Muscle of leg (tissue), 11 donors: ENCODE measurements around the gene RBP7. TPM values are rescaled to one million over a fixed set of nuclear protein-coding genes. Genes with fewer than 3 reads are reported as not detected.
"Not testable (repeated sequence)": the region's sequence is repeated elsewhere in the genome, so short reads cannot be mapped to it uniquely, and the experiment has no call there.

Experiments used
- DNase-seq: peaks from one replicate; pipeline ENCODE4 v3.0.0; 2013
- H3K27ac ChIP-seq: one replicate; pipeline ENCODE4 v1.5.1; 2013; ENCODE audit warnings: mild to moderate bottlenecking, low read length, control low read depth
- H3K27me3 ChIP-seq: one replicate; pipeline ENCODE4 v1.6.1; 2013; ENCODE audit warnings: low read length; ENCODE audit not compliant: control insufficient read depth, insufficient read depth
- H3K36me3 ChIP-seq: one replicate; pipeline ENCODE4 v1.6.1; 2013; ENCODE audit warnings: low read length; ENCODE audit not compliant: control insufficient read depth, insufficient read depth
- H3K4me1 ChIP-seq: one replicate; pipeline ENCODE4 v1.6.1; 2013; ENCODE audit warnings: low read length; ENCODE audit not compliant: control insufficient read depth, insufficient read depth
- H3K4me3 ChIP-seq: one replicate; pipeline ENCODE4 v1.5.1; 2013; ENCODE audit warnings: low read length, control low read depth
- H3K9me3 ChIP-seq: replicated peaks from 2 replicates; pipeline ENCODE4 v1.6.1; 2013; ENCODE audit warnings: low read depth, low read length; ENCODE audit not compliant: control insufficient read depth
- WGBS: methylation state at CpG from one replicate; pipeline ENCODE4 v1.1.5; 2013; ENCODE audit warnings: missing lambda C conversion rate; ENCODE audit not compliant: insufficient coverage; 5-methylcytosine and 5-hydroxymethylcytosine counted together
- polyA plus RNA-seq, 8 donors: library from polyadenylated mRNA; unstranded; fragments of 120-200 nt; gene quantifications; one replicate each; pipeline versions ENCODE4 v1.2.1 to v1.2.3, GENCODE V29; 2013; ENCODE audit warnings: inconsistent platforms in 1 of 8, low replicate concordance in 1 of 8; ENCODE audit not compliant: insufficient read length in 8 of 8, insufficient read depth in 1 of 8
- total RNA-seq: library from RNA; stranded (reverse); fragments of 120-200 nt; gene quantifications from one replicate; pipeline ENCODE4 v1.2.4, GENCODE V29; 2013

The RBP7 gene
- total and polyA plus RNA-seq, 9 donors = 1.9 to 5.7 (median 3.9) TPM

DNA sequence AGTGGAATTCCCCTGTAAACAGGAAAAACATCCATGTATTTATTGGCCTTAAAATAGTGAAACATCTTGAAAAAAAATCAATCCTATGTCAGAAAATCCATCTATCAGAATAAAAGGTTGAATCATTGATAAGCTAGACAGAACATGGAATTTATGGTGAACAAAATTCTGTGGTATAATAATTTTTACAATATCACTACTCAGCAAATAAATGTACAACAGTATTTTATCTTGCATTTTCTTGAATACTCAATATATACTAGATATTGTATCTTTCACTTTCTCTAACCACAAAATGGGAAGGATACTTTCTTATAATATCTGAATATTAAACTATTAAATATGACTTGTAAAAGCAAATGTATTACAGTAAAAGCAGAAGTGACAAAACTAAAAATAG is 30.0 kb downstream of the RBP7 start:
- Histone ChIP-seq H3K4me3 (no peak overlapping the region), H3K36me3 (no peaks in the 10 kb centered on the region), H3K4me1 (peaks cover under 1% of the 10 kb centered on the region), H3K27me3 (no peaks in the 10 kb centered on the region), H3K9me3 (no peaks in the 10 kb centered on the region), H3K27ac (no peak overlapping the region)
- no peak for DNase-seq

DNA sequence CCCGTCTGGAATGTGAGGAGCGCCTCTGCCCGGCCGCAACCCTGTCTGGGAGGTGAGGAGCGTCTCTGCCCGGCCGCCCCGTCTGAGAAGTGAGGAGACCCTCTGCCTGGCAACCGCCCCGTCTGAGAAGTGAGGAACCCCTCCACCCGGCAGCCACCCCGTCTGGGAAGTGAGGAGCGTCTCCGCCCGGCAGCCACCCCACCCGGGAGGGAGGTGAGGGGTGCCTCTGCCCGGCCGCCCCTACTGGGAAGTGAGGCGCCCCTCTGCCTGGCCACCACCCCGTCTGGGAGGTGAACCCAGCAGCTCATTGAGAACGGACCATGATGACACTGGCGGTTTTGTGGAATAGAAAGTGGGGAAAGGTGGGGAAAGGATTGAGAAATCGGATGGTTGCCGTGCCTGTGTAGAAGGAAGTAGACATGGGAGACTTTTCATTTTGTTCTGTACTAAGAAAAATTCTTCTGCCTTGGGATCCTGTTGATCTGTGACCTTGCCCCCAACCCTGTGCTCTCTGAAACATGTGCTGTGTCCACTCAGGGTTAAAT is 32.0 kb downstream of the RBP7 start:
- H3K27ac ChIP-seq, H3K4me1 ChIP-seq, H3K9me3 ChIP-seq, H3K36me3 ChIP-seq, DNase-seq, H3K27me3 ChIP-seq, H3K4me3 ChIP-seq: not testable (repeated sequence)
- WGBS = 81% methylated on average over 14 of the region's 24 CpGs

DNA sequence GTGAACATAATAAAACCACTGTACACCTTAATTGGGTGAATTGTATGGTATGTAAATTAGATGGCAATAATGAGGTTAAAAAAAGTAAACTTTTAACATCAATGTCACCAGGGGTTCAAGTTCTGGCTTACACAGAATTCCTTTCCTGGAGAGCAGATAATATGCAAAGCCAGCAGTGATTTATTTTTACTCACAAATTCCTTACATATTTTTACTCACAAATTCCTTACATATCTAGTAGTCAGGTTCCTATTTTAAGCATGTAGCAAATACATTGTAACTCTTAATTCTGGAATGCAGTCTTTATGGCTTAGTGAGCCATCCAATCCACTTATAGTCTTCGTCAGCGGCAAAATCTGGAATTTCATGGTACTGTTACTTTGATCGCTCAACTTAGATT is 34.4 kb downstream of the RBP7 start:
- DNase-seq = peak; percentile 10
- peaks cover 5% of the 10 kb centered on the region for H3K4me1 ChIP-seq
- no peak overlapping the region for H3K4me3 ChIP-seq
- H3K9me3 ChIP-seq = no peaks in the 10 kb centered on the region
- no peaks in the 10 kb centered on the region for H3K36me3 ChIP-seq
- no peaks in the 10 kb centered on the region for H3K27me3 ChIP-seq
- no CpG with 5 or more reads among the region's 3 CpGs for WGBS
- no peak overlapping the region for H3K27ac ChIP-seq

DNA sequence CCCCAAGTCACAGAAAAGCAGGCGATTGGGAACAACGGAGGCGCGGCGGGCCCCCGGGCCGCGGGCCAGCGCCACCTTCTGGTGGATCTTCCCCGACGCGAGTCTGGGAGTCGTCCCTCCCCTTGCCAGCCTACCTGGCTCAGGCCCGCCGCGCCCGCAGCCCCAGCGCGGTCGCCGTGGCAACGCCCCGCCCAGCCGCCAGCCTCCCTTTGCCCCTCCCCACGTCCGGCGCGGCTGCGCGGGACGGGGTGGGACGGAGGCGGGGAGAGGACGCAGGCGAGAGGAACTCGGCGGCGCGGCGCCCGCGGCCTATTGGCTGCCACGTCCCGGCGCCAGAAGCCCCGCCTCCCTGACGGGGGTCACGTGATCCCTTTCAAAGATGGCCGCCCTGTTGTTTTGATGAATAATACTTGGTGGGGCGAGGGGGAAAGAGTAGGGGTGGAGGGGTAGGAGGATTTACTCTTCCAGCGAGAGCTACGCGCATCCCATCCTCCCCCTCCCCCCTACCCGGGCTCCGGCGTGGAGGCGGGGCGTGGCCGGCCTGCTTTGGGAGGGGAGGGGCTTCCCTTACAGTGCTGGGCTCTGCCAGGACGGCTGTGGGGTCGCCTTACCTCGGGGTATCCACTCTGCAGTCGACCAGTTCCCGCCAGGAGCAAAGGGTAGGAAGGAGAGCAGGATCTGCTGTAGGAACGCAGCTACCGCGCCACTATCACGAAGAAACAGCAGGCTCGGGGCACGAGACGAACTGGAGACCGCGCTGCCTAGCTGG is 35.7 kb downstream of the RBP7 start, which contains the start of gene UBE4B:
Gene UBE4B (plus strand): TSS at position 369 of the 769 bp plus-strand sequence. CDS start 713 bp downstream, outside the sequence.
- Histone ChIP-seq H3K4me1 (peaks cover 5% of the 10 kb centered on the region), H3K9me3 (no peaks in the 10 kb centered on the region), H3K36me3 (peaks cover 2% of the 10 kb centered on the region), H3K27me3 (no peaks in the 10 kb centered on the region), H3K27ac (peak within 1 kb of the TSS; percentile 96), H3K4me3 (peak within 1 kb of the TSS; percentile 92)
- under 1% methylated on average over 60 of the region's 73 CpGs for WGBS
- DNase-seq = peak; percentile 99

DNA sequence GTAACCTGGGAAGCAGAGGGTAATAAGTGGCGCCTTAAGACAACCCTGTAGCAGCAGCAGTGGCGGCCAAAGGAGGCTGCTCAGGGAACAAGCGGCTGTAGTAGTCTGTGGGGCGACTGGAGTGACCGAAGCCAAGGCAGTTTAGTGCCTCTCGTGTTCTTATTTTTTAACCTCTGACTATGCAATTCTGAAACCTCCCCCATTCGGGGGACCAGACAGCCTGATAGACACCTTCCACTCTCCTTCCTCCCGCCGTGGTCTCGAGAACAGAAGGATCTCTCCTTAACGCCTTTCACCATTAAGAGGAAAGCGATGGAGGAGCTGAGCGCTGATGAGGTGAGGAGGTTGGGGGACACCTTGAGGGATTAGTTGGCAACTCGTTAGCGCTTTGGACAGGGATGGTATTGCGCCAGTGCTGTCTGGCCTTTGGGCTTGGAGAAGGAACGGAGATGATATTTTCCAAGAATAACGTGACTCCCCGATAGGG is 36.4 kb downstream of the RBP7 start:
- H3K9me3 ChIP-seq = no peaks in the 10 kb centered on the region
- 0% methylated on average over 7 of the region's 19 CpGs for WGBS
- DNase-seq = peak; percentile 41
- no peaks in the 10 kb centered on the region for H3K27me3 ChIP-seq
- H3K27ac ChIP-seq = peak overlapping the region; percentile 96
- H3K4me1 ChIP-seq = peaks cover 5% of the 10 kb centered on the region
- peak overlapping the region; percentile 92 for H3K4me3 ChIP-seq
- H3K36me3 ChIP-seq = peaks cover 6% of the 10 kb centered on the region

DNA sequence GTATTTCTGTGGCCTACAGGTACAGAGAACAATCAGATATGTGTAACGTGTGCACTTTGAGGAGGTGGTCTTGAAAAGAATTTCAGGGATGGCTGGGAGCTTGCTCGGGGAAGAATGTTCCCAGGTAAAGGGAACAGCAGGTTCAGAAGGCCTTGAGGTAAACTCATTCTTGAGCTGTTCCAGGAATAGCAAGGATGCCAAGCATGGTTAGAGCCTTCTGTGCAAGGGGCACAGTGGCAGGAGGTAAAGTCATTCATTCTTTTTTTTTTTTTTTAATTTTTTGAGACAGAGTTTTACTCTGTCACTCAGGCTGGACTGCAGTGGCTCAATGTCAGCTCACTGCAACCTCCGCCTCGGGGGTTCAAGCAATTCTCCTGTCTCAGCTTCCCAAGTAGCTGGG is 45.7 kb downstream of the RBP7 start:
- peaks cover 17% of the 10 kb centered on the region for H3K4me1 ChIP-seq
- no peak overlapping the region for H3K27ac ChIP-seq
- H3K4me3 ChIP-seq = no peak overlapping the region
- no peak for DNase-seq
- H3K27me3 ChIP-seq = no peaks in the 10 kb centered on the region
- peaks cover 19% of the 10 kb centered on the region for H3K36me3 ChIP-seq
- no peaks in the 10 kb centered on the region for H3K9me3 ChIP-seq
- WGBS = 100% methylated on average over 3 of the region's 4 CpGs

DNA sequence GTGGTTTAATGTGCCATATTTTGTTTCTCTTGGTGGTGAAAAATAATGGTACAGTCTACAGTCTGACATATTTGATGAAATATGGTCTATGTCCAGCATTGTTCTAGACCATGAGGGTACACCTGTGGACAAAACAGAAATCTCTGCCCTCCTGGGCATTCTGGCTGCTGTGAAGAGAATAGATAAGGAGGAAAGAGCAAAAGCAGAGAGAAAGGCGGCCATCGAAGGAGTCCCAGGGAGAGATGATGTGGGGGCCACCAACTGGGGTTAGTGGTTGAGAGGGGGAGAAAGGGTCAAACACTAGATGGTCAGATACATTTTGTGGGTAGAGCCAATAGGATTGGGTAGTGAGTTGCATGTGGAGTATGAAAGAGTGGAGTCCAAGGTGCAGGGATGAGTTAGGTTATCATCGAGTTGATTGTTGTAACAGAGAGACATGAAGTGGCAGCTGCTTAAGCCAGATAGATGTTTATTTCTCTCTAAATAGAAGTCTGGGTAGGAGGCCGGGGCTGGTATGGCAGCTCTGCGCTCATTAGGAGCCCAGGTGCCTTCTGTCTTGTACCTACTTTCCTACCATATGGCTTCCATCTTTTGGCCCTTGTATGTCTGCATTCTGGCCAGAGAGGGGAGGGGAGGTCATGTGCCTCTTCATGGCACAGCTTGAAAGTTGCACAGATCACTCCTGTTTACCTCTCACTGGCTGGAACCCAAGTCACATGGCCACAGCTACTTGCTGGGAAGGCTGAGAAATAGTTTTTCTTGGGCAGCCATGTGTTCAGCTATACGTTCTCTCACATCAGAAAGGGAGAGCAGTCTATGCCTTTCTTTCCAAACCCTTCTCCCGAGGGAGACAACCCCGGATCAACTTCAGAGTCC is 48.7 kb downstream of the RBP7 start:
- H3K27ac ChIP-seq = peak overlapping the region; percentile 47

DNA sequence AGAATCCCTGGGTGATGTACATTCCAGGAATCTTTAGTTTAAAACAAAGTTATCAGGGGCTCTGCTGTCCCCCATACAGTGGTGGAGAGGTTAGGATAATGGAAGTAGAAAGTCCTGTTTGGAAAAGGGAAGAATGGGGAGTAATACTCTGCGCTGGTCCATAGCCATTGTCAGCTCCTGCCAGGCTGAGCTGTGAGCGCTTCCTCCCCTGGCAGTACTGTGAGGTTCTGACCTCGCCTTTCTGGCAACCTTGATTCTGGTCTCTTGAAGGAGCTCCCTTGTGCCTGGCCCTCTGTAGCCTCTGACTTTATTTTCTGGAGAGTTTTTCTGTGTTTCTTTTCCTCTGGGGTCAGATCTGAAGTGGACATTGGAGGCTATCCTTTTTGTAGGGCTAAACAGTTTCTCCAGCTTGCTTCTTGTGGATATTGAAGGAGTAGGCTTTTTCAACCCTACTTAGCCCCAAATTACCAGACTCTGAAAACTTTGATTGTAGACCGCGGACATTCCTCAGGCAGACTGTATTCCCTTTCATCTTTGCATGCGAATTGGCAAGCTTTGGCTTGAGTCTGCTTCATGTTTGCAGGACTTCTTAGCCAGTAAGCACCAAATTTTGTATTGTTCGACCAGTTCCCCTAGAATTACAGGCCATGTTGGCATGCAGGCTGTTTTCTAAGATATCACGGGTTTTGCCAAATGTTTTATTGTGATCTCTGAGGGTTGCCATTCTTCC is 49.5 kb downstream of the RBP7 start:
- DNase-seq = peak; percentile 57

More for the DNA sequence above, 48.7 kb downstream of the RBP7 start:
- no peaks in the 10 kb centered on the region for H3K9me3 ChIP-seq
- H3K4me3 ChIP-seq = no peak overlapping the region
- WGBS = 91% methylated on average over 2 of the region's 8 CpGs
- peaks cover 17% of the 10 kb centered on the region for H3K4me1 ChIP-seq
- DNase-seq = peak; percentile 50
- no peaks in the 10 kb centered on the region for H3K27me3 ChIP-seq
- peaks cover 14% of the 10 kb centered on the region for H3K36me3 ChIP-seq

DNA sequence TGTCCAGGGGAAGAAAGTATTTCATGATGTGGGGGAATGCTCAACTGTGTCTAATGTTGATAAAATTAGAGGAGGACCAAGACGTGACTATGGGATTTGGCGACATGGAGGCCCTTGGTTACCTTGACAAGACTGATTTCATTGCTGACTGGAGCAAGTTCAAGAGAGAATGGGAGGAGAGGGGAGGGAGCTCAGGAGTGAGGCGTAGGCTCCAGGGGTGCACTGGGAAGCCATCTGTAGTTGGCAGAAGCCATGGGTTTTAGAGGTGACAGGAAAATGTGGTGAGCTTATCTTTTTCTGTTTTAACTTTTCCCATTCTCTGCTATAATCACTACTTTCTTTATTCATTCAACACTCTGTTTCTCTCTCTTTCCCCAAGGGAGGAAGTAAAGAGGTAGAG is 51.6 kb downstream of the RBP7 start:
- Histone ChIP-seq H3K4me1 (peaks cover 20% of the 10 kb centered on the region), H3K4me3 (no peak overlapping the region), H3K9me3 (no peaks in the 10 kb centered on the region), H3K27me3 (no peaks in the 10 kb centered on the region), H3K27ac (no peak overlapping the region), H3K36me3 (peaks cover 15% of the 10 kb centered on the region)
- 84% methylated on average over 2 of the region's 3 CpGs for WGBS
- no peak for DNase-seq

More for the DNA sequence above, 49.5 kb downstream of the RBP7 start:
- Histone ChIP-seq H3K4me3 (no peak overlapping the region), H3K27me3 (no peaks in the 10 kb centered on the region), H3K9me3 (no peaks in the 10 kb centered on the region), H3K4me1 (peaks cover 19% of the 10 kb centered on the region), H3K27ac (peak overlapping the region; percentile 47), H3K36me3 (peaks cover 15% of the 10 kb centered on the region)
- WGBS = 63% methylated on average over 6 of the region's 8 CpGs
